ENCODE measurements around the gene PKM. TPM values are rescaled to one million over a fixed set of nuclear protein-coding genes. Genes with fewer than 3 reads are reported as not detected.
A peak's percentile ranks its signal among the peaks of the same experiment; 100 is the strongest.

Gene PKM
- total RNA-seq, 1 donor: 2,299 TPM

GRCh38 chr15:72237853-72238224, 6.8 kb upstream of the PKM start:
- DNase-seq (ENCODE audit: insufficient read length, low spot score, missing footprints): no peak
- H3K9me3 ChIP-seq (ENCODE audit: low read depth, low read length): no peaks in the 10 kb centered on the region
- H3K79me2 ChIP-seq (ENCODE audit: insufficient read depth, low read length): peaks cover 12% of the 10 kb centered on the region
- peak overlapping the region; percentile 86 for H3K4me2 ChIP-seq (ENCODE audit: insufficient read depth, low read length)
- no peaks in the 10 kb centered on the region for H3K27me3 ChIP-seq (ENCODE audit: insufficient read depth, low read length)
- no peak for TF ChIP-seq CTCF (IDR thresholded peaks at IDR 0.05; ENCODE audit: extremely low read depth, low read depth, low read length)
- H3K36me3 ChIP-seq (ENCODE audit: insufficient read depth, low read length): peaks cover 23% of the 10 kb centered on the region
- no peaks in the 10 kb centered on the region for H4K20me1 ChIP-seq (ENCODE audit: insufficient read depth, low read length)
- H2AFZ ChIP-seq (ENCODE audit: low read length): peak overlapping the region; percentile 52
- peaks cover 19% of the 10 kb centered on the region for H3K4me1 ChIP-seq (ENCODE audit: insufficient read depth, low read length)
- H3K27ac ChIP-seq (ENCODE audit: low read depth, low read length): peak overlapping the region; percentile 97
- H3K4me3 ChIP-seq (ENCODE audit: insufficient read depth, low read length): no peak overlapping the region

GRCh38 chr15:72237029-72237852, 6.3 kb upstream of the PKM start:
- peaks cover 25% of the 10 kb centered on the region for H3K4me1 ChIP-seq (ENCODE audit: insufficient read depth, low read length)
- peak overlapping the region; percentile 86 for H3K4me2 ChIP-seq (ENCODE audit: insufficient read depth, low read length)
- H3K36me3 ChIP-seq (ENCODE audit: insufficient read depth, low read length): peaks cover 17% of the 10 kb centered on the region
- no peaks in the 10 kb centered on the region for H3K9me3 ChIP-seq (ENCODE audit: low read depth, low read length)
- no peaks in the 10 kb centered on the region for H3K27me3 ChIP-seq (ENCODE audit: insufficient read depth, low read length)
- H2AFZ ChIP-seq (ENCODE audit: low read length): peak overlapping the region; percentile 39
- no peaks in the 10 kb centered on the region for H4K20me1 ChIP-seq (ENCODE audit: insufficient read depth, low read length)
- peak; percentile 95 for DNase-seq (ENCODE audit: insufficient read length, low spot score, missing footprints)
- H3K4me3 ChIP-seq (ENCODE audit: insufficient read depth, low read length): peak overlapping the region; percentile 60
- no peak for TF ChIP-seq CTCF (IDR thresholded peaks at IDR 0.05; ENCODE audit: extremely low read depth, low read depth, low read length)
- H3K79me2 ChIP-seq (ENCODE audit: insufficient read depth, low read length): peaks cover 13% of the 10 kb centered on the region
- H3K27ac ChIP-seq (ENCODE audit: low read depth, low read length): peak overlapping the region; percentile 97

GRCh38 chr15:72236381-72237003, 5.5 kb upstream of the PKM start:
- Histone ChIP-seq H3K79me2 (ENCODE audit: insufficient read depth, low read length) (peaks cover 13% of the 10 kb centered on the region), H3K4me1 (ENCODE audit: insufficient read depth, low read length) (peaks cover 26% of the 10 kb centered on the region), H3K4me3 (ENCODE audit: insufficient read depth, low read length) (peak overlapping the region; percentile 60), H2AFZ (ENCODE audit: low read length) (no peak overlapping the region), H3K27ac (ENCODE audit: low read depth, low read length) (peak overlapping the region; percentile 97), H3K4me2 (ENCODE audit: insufficient read depth, low read length) (peak overlapping the region; percentile 86), H4K20me1 (ENCODE audit: insufficient read depth, low read length) (no peaks in the 10 kb centered on the region), H3K9me3 (ENCODE audit: low read depth, low read length) (no peaks in the 10 kb centered on the region), H3K36me3 (ENCODE audit: insufficient read depth, low read length) (peaks cover 10% of the 10 kb centered on the region), H3K27me3 (ENCODE audit: insufficient read depth, low read length) (no peaks in the 10 kb centered on the region)
- DNase-seq (ENCODE audit: insufficient read length, low spot score, missing footprints): peak; percentile 21
- TF ChIP-seq CTCF (IDR thresholded peaks at IDR 0.05; ENCODE audit: extremely low read depth, low read depth, low read length): no peak

GRCh38 chr15:72235298-72235697, 4.3 kb upstream of the PKM start:
- Histone ChIP-seq H3K27me3 (ENCODE audit: insufficient read depth, low read length) (no peaks in the 10 kb centered on the region), H3K4me2 (ENCODE audit: insufficient read depth, low read length) (no peak overlapping the region), H3K4me3 (ENCODE audit: insufficient read depth, low read length) (no peak overlapping the region), H2AFZ (ENCODE audit: low read length) (no peak overlapping the region), H3K36me3 (ENCODE audit: insufficient read depth, low read length) (no peaks in the 10 kb centered on the region), H3K79me2 (ENCODE audit: insufficient read depth, low read length) (peaks cover 15% of the 10 kb centered on the region), H3K27ac (ENCODE audit: low read depth, low read length) (no peak overlapping the region), H3K9me3 (ENCODE audit: low read depth, low read length) (no peaks in the 10 kb centered on the region), H4K20me1 (ENCODE audit: insufficient read depth, low read length) (no peaks in the 10 kb centered on the region), H3K4me1 (ENCODE audit: insufficient read depth, low read length) (peaks cover 26% of the 10 kb centered on the region)
- TF ChIP-seq CTCF (IDR thresholded peaks at IDR 0.05; ENCODE audit: extremely low read depth, low read depth, low read length): no peak
- DNase-seq (ENCODE audit: insufficient read length, low spot score, missing footprints): no peak
